Measurements from ENCODE around the gene DDX3Y. TPM values are rescaled to one million over a fixed set of nuclear protein-coding genes. Genes with fewer than 3 reads are reported as not detected.

DDX3Y gene
- total RNA-seq, 1 experiment from 2014 or later: not detected

DNA sequence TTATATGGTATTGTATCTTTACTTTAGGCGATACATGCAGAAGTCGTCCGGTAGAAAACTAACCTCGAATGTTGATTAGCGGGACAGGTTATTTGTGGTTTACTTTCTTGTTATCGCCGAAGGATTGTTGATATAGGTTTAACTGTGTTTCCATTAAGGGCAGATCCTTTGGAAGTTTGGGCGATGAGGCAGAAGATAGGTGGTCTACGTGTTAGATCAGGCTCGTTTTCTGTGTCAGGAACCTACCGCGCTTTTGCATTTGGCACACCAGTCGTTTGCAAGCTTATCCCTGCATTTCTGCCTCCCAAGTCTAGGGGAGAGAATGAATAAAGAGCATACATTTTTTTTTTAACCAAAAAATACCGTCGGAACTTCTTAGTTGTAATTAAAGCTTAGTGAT lies 1.2 kb downstream of the DDX3Y start:
- no peak overlapping the region for H3K9ac ChIP-seq (ENCODE audit: low read length)
- no peak for DNase-seq

DNA sequence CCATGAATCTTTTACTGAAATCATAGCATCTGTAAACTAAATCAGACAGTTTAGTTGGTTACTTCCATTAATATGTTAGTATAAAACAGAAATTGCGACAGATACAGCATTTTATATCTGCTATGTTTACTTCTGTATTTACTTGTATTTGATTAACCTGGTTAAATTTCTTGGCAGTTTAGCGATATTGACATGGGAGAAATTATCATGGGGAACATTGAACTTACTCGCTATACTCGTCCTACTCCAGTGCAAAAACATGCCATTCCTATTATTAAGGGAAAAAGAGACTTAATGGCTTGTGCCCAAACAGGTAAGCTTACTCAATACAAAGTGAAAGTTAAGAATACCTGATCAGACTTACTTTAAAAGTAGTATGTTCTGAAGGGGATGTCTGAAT lies 8.9 kb downstream of the DDX3Y start:
- CTCF ChIA-PET: no interaction called here
- no peaks in the 10 kb centered on the region for H3K27me3 ChIP-seq (ENCODE audit: low read length)
- no peak for DNase-seq
- no peaks in the 10 kb centered on the region for H3K36me3 ChIP-seq (ENCODE audit: low read depth, low read length)
- no peaks in the 10 kb centered on the region for H3K9me3 ChIP-seq (ENCODE audit: low read length)
- no peak overlapping the region for H3K4me3 ChIP-seq (ENCODE audit: low read length)
- H3K4me1 ChIP-seq (ENCODE audit: insufficient read depth, low read length): no peaks in the 10 kb centered on the region
- H3K79me2 ChIP-seq (ENCODE audit: low read length): no peaks in the 10 kb centered on the region
- POLR2A ChIA-PET (ENCODE audit: unreplicated experiment): no interaction called here
- H3K4me2 ChIP-seq (ENCODE audit: low read length): no peak overlapping the region
- H4K20me1 ChIP-seq (ENCODE audit: low read length): no peaks in the 10 kb centered on the region
- no peak overlapping the region for H3K27ac ChIP-seq (ENCODE audit: low read length)
- BruUV-seq (replicated peaks): no TSS peak
- no peak for TF ChIP-seq EZH2phosphoT487 (IDR thresholded peaks at IDR 0.05; ENCODE audit: borderline replicate concordance, low read length)
- TF ChIP-seq EZH2 (IDR thresholded peaks at IDR 0.05; ENCODE audit: low read length, unreplicated experiment): no peak
- no peak for TF ChIP-seq CTCF (conservative IDR thresholded peaks at IDR 0.05; ENCODE audit: low read depth, low read length)
- no peak for ATAC-seq
- no peak overlapping the region for H2AFZ ChIP-seq (ENCODE audit: low read length)
- H3K9me2 ChIP-seq (replicated peaks; ENCODE audit: low read length): no peaks in the 10 kb centered on the region
- H3K9ac ChIP-seq (ENCODE audit: low read length): no peak overlapping the region
- intact Hi-C loops (cut with micrococcal nuclease): no loop called here
- H3F3A ChIP-seq (ENCODE audit: low read length, unreplicated experiment): no peaks in the 10 kb centered on the region

More for the DNA sequence above, 1.2 kb downstream of the DDX3Y start:
- no peak for ATAC-seq
- Histone ChIP-seq H3K4me1 (ENCODE audit: insufficient read depth, low read length) (no peaks in the 10 kb centered on the region), H3K4me3 (ENCODE audit: low read length) (no peak overlapping the region), H3K27ac (ENCODE audit: low read length) (no peak overlapping the region), H2AFZ (ENCODE audit: low read length) (no peak overlapping the region), H3K9me2 (replicated peaks; ENCODE audit: low read length) (no peaks in the 10 kb centered on the region), H3K79me2 (ENCODE audit: low read length) (no peaks in the 10 kb centered on the region), H3K36me3 (ENCODE audit: low read depth, low read length) (no peaks in the 10 kb centered on the region), H3K9me3 (ENCODE audit: low read length) (no peaks in the 10 kb centered on the region), H3K4me2 (ENCODE audit: low read length) (no peak overlapping the region), H4K20me1 (ENCODE audit: low read length) (no peaks in the 10 kb centered on the region), H3F3A (ENCODE audit: low read length, unreplicated experiment) (no peaks in the 10 kb centered on the region), H3K27me3 (ENCODE audit: low read length) (no peaks in the 10 kb centered on the region)
- BruUV-seq (replicated peaks): no TSS peak
- ChIA-PET POLR2A (ENCODE audit: unreplicated experiment) (no interaction called here), CTCF (no interaction called here)
- TF ChIP-seq EZH2phosphoT487 (IDR thresholded peaks at IDR 0.05; ENCODE audit: borderline replicate concordance, low read length) (no peak), CTCF (conservative IDR thresholded peaks at IDR 0.05; ENCODE audit: low read depth, low read length) (no peak), EZH2 (IDR thresholded peaks at IDR 0.05; ENCODE audit: low read length, unreplicated experiment) (no peak)
- intact Hi-C loops (cut with micrococcal nuclease): no loop called here

- TF ChIP-seq EZH2 (IDR thresholded peaks at IDR 0.05; ENCODE audit: low read length, unreplicated experiment): no peak
- TF ChIP-seq EZH2phosphoT487 (IDR thresholded peaks at IDR 0.05; ENCODE audit: borderline replicate concordance, low read length): no peak
- no peak for TF ChIP-seq CTCF (conservative IDR thresholded peaks at IDR 0.05; ENCODE audit: low read depth, low read length)
- ChIA-PET CTCF (no interaction called here), POLR2A (ENCODE audit: unreplicated experiment) (no interaction called here)
- no peaks in the 10 kb centered on the region for H3K9me3 ChIP-seq (ENCODE audit: low read length)
- no peak overlapping the region for H3K4me2 ChIP-seq (ENCODE audit: low read length)
- H3K4me1 ChIP-seq (ENCODE audit: insufficient read depth, low read length): no peaks in the 10 kb centered on the region
- no peak overlapping the region for H3K4me3 ChIP-seq (ENCODE audit: low read length)
- no peaks in the 10 kb centered on the region for H3F3A ChIP-seq (ENCODE audit: low read length, unreplicated experiment)
- ATAC-seq: no peak
- H3K27me3 ChIP-seq (ENCODE audit: low read length): no peaks in the 10 kb centered on the region
- intact Hi-C loops (cut with micrococcal nuclease): no loop called here
- H3K9ac ChIP-seq (ENCODE audit: low read length): no peak overlapping the region
- no peaks in the 10 kb centered on the region for H4K20me1 ChIP-seq (ENCODE audit: low read length)
- DNase-seq: no peak
- H3K79me2 ChIP-seq (ENCODE audit: low read length): no peaks in the 10 kb centered on the region
- BruUV-seq (replicated peaks): no TSS peak
- H3K27ac ChIP-seq (ENCODE audit: low read length): no peak overlapping the region
- no peaks in the 10 kb centered on the region for H3K9me2 ChIP-seq (replicated peaks; ENCODE audit: low read length)
- H2AFZ ChIP-seq (ENCODE audit: low read length): no peak overlapping the region
- no peaks in the 10 kb centered on the region for H3K36me3 ChIP-seq (ENCODE audit: low read depth, low read length)
Measured at GRCh38 chrY:12928043-12928442, 23.4 kb downstream of the DDX3Y start.
